Stimulated activated CD4-positive, alpha-beta T cell treated with anti-CD3 and anti-CD28 coated beads, Interleukin-12 subunit alpha, Interleukin-12 subunit beta, amount 100 ng/mL, for 48 hours (primary cell): ENCODE data around the gene SLC4A1.
A peak's percentile ranks its signal among the peaks of the same experiment; 100 is the strongest.

ENCODE experiments used
- DNase-seq, 3 donors: peaks; one replicate each; pipeline ENCODE4 v3.0.0-alpha.2; 2020; ENCODE audit warnings: low read depth in 2 of 3, low spot score in 1 of 3

SLC4A1 gene

GRCh38 chr17:44267818-44268490 is at the start of gene SLC4A1:
SLC4A1 (minus strand) TSS chr17:44268135; CDS start chr17:44262866, 5,269 bp downstream.
- DNase-seq: no peak

GRCh38 chr17:44317545-44317944 is 49.6 kb upstream of the SLC4A1 start:
- DNase-seq: no peak

- no peak for DNase-seq
Observed at GRCh38 chr17:44315760-44316731, 48.1 kb upstream of the SLC4A1 start.

GRCh38 chr17:44314869-44315661 is 47.1 kb upstream of the SLC4A1 start:
- DNase-seq: peak in 2 of 3 donors; percentile 28 to 51

GRCh38 chr17:44314524-44314868 is 46.6 kb upstream of the SLC4A1 start:
- no peak for DNase-seq

GRCh38 chr17:44314031-44314430 is 46.1 kb upstream of the SLC4A1 start:
- DNase-seq: no peak

GRCh38 chr17:44312396-44313104 is 44.6 kb upstream of the SLC4A1 start:
- no peak for DNase-seq

- no peak for DNase-seq
Observed at GRCh38 chr17:44311562-44312181, 43.7 kb upstream of the SLC4A1 start.

GRCh38 chr17:44310609-44311376 is 42.9 kb upstream of the SLC4A1 start:
- DNase-seq: no peak

- DNase-seq: no peak
Observed at GRCh38 chr17:44310188-44310587, 42.3 kb upstream of the SLC4A1 start.

- no peak for DNase-seq
Observed at GRCh38 chr17:44309472-44309871, 41.5 kb upstream of the SLC4A1 start.

- DNase-seq: no peak
Observed at GRCh38 chr17:44308865-44309264, 40.9 kb upstream of the SLC4A1 start.

GRCh38 chr17:44308320-44308818 is 40.4 kb upstream of the SLC4A1 start, which contains the start of gene RUNDC3A:
RUNDC3A (plus strand) TSS chr17:44308601; CDS start chr17:44308833, 232 bp downstream.
- peak; percentile 66 to 78 (median 76) for DNase-seq

GRCh38 chr17:44307387-44308186 is 39.7 kb upstream of the SLC4A1 start:
- no peak for DNase-seq

- no peak for DNase-seq
Observed at GRCh38 chr17:44304651-44305050, 36.7 kb upstream of the SLC4A1 start.

- no peak for DNase-seq
Observed at GRCh38 chr17:44297975-44298374, 30.0 kb upstream of the SLC4A1 start.

GRCh38 chr17:44293509-44294226 is 25.7 kb upstream of the SLC4A1 start:
- no peak for DNase-seq

GRCh38 chr17:44287651-44288050 is 19.7 kb upstream of the SLC4A1 start:
- DNase-seq: no peak
